CMK (cell line): Measurements from ENCODE around the gene WASF3.
A peak's percentile ranks its signal among the peaks of the same experiment; 100 is the strongest.

Source experiments
- DNase-seq: peaks from one replicate; pipeline ENCODE4 v3.0.0-alpha.2; 2010; ENCODE audit warnings: low read depth

The WASF3 gene

GRCh38 chr13:26681036-26681435 lies 123.6 kb downstream of the WASF3 start:
- DNase-seq, result no peak

GRCh38 chr13:26682606-26683005 lies 125.1 kb downstream of the WASF3 start:
- DNase-seq, result no peak

DNA sequence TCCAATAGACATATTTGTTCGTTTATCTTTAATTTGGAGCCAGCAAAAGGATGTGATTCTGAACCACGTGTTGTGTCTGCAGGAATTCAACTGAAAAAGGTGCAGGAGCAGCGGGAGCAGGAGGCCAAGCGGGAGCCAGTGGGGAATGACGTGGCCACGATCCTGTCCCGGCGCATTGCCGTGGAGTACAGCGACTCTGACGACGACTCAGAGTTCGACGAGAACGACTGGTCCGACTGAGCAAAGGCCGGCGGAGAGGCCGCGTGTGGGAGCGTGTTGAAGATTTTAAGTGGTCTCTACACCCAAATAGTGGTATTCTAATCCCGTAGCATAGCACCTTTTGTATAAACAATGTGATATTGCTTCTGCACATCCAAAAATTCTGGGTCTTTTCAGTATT lies 128.1 kb downstream of the WASF3 start:
- no peak for DNase-seq

- DNase-seq, result no peak
These were observed 128.8 kb downstream of the WASF3 start for GRCh38 chr13:26686285-26686684.

DNA sequence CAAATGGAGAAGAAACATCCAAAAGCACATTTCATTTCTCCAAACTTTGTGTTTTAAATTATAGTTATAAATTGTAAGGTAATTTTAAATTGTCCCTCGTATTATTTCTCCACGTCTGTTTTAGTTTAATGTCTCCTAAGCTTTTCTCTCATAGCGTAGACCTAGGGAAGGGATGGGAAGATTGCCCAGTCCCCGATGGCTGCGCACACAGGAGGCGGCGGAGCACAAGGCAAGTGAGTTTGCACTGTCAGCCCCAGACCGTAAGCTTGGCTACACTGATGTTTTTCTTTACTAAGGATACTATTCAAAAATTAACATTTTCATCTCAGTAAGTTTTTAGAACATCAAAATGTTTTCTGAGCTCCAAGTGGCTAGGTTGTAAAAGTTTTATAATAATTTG lies 130.8 kb downstream of the WASF3 start:
- DNase-seq, result no peak

DNA sequence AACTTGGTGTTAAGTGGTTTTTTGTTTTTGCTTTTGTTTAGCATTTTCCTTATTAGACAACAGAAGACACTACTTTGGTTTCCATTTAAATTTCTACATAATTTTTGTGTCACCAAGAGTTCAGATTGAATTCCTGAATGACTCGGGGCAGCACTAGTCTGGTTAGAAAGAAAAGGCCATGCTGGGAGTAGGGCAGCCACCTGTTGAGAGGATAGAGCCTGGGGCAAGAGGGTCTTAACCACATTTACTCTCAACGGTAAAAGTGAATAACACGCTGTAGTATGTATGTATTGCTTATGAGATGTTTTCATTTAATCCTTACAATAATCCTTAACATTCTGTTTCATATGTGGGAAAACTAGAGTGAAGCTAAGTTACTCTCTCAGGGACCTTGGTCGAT lies 131.5 kb downstream of the WASF3 start:
- DNase-seq, result no peak

DNA sequence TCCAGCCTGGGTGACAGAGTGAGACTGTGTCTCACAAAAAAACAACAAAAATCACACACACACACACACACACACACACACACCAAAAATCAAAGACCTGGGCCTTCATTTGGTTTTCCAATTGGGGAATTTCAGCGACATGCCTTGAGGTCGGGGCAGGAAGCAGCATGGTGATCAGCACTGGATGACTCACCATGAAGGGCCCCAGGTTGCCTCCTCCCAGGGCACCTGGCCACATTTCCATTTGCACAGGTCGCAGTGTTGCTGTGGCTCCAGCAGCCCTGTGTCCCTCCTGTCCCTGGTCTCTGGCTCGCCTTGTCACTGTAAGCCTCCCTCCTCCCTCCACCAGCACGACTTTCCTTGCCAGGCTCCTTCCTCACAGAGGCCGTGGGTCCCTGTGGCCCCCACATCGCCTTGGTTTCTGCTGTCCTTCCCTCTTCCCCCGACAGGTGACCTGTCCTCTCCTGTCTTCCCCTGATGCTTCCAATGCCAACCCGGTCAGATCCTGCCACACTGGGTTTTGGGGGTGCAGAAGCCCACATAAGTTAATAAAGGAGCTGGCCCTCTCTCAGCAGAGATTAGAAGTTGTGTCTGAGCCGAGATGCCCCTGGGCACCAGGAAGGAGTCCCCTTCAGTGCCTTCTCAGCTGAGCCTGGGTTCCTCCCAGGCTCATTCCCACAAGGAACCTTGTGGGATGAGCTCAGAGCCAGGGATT lies 136.4 kb downstream of the WASF3 start:
- DNase-seq, result no peak

- DNase-seq, result no peak
These were observed 137.3 kb downstream of the WASF3 start for GRCh38 chr13:26694609-26695359.

GRCh38 chr13:26695360-26695705 lies 137.8 kb downstream of the WASF3 start:
- DNase-seq, result no peak

- no peak for DNase-seq
These were observed 138.4 kb downstream of the WASF3 start for GRCh38 chr13:26695891-26696311.

- DNase-seq, result no peak
These were observed 139.8 kb downstream of the WASF3 start for GRCh38 chr13:26697069-26697955.

GRCh38 chr13:26698392-26699196 lies 141.1 kb downstream of the WASF3 start:
- peak; percentile 25 for DNase-seq

DNA sequence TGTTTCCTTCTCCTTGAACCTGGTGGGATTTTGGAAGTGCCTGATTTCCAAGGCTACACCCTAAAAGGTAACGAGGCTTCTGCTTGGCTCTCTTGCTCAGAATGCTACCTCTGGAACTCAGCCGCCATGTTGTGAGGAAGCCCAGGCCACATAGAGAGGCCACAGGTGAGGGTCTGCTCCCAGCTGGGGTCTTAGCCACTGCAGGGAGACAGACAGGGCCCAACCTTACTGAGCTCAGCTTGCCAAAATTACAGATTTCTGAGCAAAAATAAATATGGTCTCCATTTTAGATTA lies 141.7 kb downstream of the WASF3 start:
- no peak for DNase-seq

DNA sequence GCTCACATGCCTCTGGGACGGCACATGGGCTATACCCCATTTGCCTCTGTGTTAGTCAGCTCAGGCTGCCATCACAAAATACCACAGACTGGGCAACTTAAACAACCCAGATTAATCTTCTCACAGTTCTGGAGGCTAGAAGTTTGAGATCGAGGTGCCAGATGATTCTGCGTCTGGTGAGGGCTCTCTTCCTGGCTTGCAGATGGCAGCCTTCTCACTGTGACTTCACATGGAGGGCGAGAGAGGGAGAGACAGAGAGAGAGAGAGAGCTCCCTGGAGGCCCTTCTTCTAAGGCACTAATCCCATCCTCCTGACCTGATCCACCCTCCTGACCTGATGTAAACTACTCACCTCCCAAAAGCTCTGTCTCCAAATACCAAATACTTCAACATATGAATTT lies 148.1 kb downstream of the WASF3 start:
- no peak for DNase-seq

DNA sequence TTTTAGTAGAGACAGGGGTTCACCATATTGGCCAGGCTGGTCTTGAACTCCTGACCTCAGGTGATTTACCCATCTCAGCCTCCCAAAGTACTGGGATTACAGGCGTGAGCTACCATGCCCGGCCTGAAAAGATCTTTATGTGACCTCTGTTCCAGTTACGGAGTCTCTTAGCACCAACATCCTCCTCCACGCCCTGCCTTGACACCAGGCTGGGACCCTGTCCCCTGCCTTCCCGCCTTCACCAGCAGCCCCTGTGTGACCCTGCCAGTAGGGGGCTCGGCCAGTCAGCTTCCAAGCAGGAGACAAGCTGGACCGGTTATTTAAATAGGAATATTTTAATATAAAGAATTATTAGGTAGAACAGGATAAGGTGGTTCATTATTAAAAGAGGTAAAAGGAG lies 148.9 kb downstream of the WASF3 start:
- DNase-seq, result no peak

GRCh38 chr13:26707122-26708006 lies 149.9 kb downstream of the WASF3 start:
- DNase-seq, result no peak

DNA sequence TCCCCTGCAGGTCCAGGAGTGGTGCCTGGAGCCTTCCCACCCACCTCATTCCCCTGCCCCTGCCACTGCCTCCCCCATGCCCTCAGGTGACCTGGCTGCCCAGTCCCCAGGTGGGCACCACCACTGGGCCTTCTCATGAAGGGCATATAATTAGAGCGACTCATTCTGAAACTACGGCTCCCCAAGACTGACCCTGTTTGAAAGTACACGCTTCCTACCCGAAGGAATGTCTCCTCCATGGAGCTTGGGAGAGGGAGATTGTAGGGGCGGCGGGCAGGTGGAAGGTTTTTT lies 150.5 kb downstream of the WASF3 start:
- no peak for DNase-seq

DNA sequence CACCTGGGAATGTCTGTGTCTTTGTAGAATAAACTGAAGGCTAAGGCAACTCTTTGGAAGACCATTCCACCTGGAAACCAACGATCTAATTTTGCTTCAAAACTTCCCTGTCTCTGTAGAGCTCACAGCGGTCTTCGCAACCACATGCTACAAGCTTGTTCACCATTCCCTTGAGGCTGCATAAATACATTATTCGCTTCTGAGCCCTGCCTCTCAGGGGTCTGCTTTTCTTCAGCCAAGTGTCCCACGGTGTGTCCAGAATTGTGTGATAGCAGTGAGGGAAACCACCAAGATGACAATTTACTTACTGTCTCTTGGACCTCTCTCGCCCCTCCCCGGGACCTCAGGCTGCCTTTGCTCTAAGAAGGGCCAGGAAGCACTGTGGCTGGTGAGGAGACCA lies 152.0 kb downstream of the WASF3 start:
- DNase-seq, result no peak

- no peak for DNase-seq
These were observed 152.7 kb downstream of the WASF3 start for GRCh38 chr13:26710166-26710565.

GRCh38 chr13:26711211-26711610 lies 153.7 kb downstream of the WASF3 start:
- DNase-seq, result no peak

- DNase-seq, result no peak
These were observed 155.9 kb downstream of the WASF3 start for GRCh38 chr13:26713341-26713740.
